Panc1 (cell line): Measurements from ENCODE around the gene CACNA1C.

ENCODE experiments used
- CTCF ChIP-seq: fragments of 450-650 bp; IDR thresholded peaks from 2 replicates; pipeline ENCODE4 v1.5.1; 2017; ENCODE audit warnings: mild to moderate bottlenecking
- POLR2AphosphoS5 ChIP-seq: IDR thresholded peaks from 2 replicates; pipeline ENCODE4 v1.6.1; 2012; ENCODE audit warnings: mild to moderate bottlenecking, low read depth, low read length, moderate library complexity
- REST ChIP-seq, 2 experiments: IDR thresholded peaks; 2 replicates each; pipeline ENCODE4 v1.6.1; 2011 to 2012; ENCODE audit warnings: low read depth in 2 of 2, control low read depth in 1 of 2, low read length in 1 of 2, mild to moderate bottlenecking in 1 of 2, moderate library complexity in 1 of 2; ENCODE audit not compliant: insufficient read depth in 1 of 2
- SIN3A ChIP-seq: IDR thresholded peaks from 2 replicates; pipeline ENCODE4 v1.6.1; 2012; ENCODE audit warnings: low read depth, mild to moderate bottlenecking, low read length, moderate library complexity, borderline replicate concordance; ENCODE audit not compliant: insufficient read depth
- TCF7L2 ChIP-seq: IDR thresholded peaks from 2 replicates; pipeline ENCODE4 v1.6.1; 2011; ENCODE audit warnings: mild to moderate bottlenecking, low read depth, low read length, inconsistent platforms

- TF ChIP-seq CTCF (no peak), SIN3A (no peak), TCF7L2 (no peak), POLR2AphosphoS5 (no peak), REST (IDR thresholded peaks at IDR 0.05; ENCODE audit: insufficient read depth in 1 of 2, low read depth in 2 of 2, low read length in 1 of 2) (no peak)
Observed at GRCh38 chr12:2268471-2269286, 215.9 kb downstream of the CACNA1C start.
